PC-3 (cell line): Measurements from ENCODE around the gene SYTL1.

Experiments used
- EZH2 ChIP-seq: fragments of 300-600 bp; sonication (generic); IDR thresholded peaks from one replicate; pipeline ENCODE4 v1.6.1; 2017; ENCODE audit warnings: antibody characterized with exemption, mild to moderate bottlenecking, low read length; ENCODE audit not compliant: unreplicated experiment
- TF ChIP-seq, protein P1 (sequence below): fragments of 300-600 bp; sonication (generic); conservative IDR thresholded peaks from 2 replicates; pipeline ENCODE4 v1.5.1; 2017; ENCODE audit warnings: antibody characterized with exemption, low read depth, mild to moderate bottlenecking, low read length

DNA sequence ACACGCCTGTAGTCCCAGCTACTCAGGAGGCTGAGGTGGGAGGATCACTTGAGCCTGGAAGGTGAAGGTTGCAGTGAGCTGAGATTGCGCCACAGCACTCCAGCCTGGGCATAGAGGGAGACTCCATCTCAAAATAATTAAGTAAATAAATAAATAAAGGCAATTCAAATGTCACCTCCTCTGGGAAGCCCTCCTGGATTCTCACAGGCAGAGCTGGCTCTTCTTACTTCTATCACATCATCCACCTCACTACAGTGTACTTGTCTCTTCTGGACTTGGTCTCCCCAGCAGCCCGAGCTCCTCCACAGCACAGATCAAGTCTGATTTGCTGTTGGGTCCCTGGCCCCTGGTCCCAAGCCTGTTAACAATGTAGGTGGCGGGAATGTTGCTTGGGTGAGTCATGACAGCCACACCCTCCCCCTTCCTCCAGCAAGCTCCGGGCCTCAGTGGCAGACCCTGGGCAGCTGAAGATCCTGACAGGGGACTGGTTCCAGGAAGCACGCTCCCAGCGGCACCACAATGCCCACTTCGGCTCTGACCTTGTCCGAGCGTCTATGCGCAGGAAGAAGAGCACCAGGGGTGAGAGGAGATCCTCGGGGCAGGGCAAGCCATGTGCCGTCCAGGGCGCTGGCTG, 5.3 kb downstream of the SYTL1 start:
- TF ChIP-seq, protein P1, sequence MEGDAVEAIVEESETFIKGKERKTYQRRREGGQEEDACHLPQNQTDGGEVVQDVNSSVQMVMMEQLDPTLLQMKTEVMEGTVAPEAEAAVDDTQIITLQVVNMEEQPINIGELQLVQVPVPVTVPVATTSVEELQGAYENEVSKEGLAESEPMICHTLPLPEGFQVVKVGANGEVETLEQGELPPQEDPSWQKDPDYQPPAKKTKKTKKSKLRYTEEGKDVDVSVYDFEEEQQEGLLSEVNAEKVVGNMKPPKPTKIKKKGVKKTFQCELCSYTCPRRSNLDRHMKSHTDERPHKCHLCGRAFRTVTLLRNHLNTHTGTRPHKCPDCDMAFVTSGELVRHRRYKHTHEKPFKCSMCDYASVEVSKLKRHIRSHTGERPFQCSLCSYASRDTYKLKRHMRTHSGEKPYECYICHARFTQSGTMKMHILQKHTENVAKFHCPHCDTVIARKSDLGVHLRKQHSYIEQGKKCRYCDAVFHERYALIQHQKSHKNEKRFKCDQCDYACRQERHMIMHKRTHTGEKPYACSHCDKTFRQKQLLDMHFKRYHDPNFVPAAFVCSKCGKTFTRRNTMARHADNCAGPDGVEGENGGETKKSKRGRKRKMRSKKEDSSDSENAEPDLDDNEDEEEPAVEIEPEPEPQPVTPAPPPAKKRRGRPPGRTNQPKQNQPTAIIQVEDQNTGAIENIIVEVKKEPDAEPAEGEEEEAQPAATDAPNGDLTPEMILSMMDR = no peak
- no peak for TF ChIP-seq EZH2
